ENCODE results near the gene CISD1.

The CISD1 gene

DNA sequence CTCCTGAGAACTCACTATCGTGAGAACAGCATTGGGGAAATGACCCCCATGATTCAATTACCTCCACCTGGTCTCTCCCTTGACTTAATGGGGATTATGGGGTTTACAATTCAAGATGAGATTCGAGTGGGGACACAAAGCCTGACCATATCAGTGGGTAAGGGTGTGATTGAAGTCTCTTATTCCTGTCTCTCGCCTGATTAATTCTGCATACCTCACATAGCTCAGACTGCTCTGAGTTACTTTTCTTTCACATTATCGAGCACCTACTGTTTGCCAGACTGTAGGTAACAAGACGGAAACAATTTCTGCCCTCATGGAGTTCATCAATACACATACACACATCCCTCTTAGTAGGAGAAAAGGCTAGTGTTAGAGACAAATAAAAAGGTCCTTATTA, 25.0 kb downstream of the CISD1 start:
- TF ChIP-seq POLR2AphosphoS5 (IDR thresholded peaks at IDR 0.05; ENCODE audit: low read depth, low read length) (no peak), TAF1 (IDR thresholded peaks at IDR 0.05; ENCODE audit: borderline replicate concordance, insufficient read depth, low read length) (no peak), SIN3A (IDR thresholded peaks at IDR 0.05; ENCODE audit: borderline replicate concordance, insufficient read depth, low read length) (no peak), FOXP2 (optimal IDR thresholded peaks at IDR 0.05; ENCODE audit: borderline replicate concordance, extremely low read depth, extremely low read length, insufficient read depth) (no peak)
- TF ChIP-seq, protein P1, sequence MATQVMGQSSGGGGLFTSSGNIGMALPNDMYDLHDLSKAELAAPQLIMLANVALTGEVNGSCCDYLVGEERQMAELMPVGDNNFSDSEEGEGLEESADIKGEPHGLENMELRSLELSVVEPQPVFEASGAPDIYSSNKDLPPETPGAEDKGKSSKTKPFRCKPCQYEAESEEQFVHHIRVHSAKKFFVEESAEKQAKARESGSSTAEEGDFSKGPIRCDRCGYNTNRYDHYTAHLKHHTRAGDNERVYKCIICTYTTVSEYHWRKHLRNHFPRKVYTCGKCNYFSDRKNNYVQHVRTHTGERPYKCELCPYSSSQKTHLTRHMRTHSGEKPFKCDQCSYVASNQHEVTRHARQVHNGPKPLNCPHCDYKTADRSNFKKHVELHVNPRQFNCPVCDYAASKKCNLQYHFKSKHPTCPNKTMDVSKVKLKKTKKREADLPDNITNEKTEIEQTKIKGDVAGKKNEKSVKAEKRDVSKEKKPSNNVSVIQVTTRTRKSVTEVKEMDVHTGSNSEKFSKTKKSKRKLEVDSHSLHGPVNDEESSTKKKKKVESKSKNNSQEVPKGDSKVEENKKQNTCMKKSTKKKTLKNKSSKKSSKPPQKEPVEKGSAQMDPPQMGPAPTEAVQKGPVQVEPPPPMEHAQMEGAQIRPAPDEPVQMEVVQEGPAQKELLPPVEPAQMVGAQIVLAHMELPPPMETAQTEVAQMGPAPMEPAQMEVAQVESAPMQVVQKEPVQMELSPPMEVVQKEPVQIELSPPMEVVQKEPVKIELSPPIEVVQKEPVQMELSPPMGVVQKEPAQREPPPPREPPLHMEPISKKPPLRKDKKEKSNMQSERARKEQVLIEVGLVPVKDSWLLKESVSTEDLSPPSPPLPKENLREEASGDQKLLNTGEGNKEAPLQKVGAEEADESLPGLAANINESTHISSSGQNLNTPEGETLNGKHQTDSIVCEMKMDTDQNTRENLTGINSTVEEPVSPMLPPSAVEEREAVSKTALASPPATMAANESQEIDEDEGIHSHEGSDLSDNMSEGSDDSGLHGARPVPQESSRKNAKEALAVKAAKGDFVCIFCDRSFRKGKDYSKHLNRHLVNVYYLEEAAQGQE (IDR thresholded peaks at IDR 0.05; ENCODE audit: insufficient read depth in 1 of 2, low read depth in 2 of 2, low read length in 2 of 2), result no peak

DNA sequence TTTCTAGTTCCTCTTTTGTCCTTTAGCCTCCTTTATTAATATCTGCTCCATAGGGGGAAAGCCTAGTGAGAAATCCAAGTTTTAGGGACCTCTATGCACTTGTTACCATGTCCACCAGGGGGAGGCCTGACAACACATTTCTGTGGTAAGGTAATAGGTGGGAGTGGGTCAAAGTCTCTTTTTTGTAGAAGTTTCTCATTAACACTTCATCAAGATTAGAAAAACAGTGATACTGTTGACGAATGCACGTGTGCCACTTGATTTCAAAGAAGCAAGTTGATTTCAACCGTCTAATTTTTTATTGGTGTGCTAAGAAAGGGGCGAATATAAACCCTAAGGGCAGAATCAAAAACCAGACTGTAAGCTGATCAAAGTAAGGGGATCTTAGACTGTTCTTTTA, 30.6 kb downstream of the CISD1 start:
- TF ChIP-seq, protein P1 (IDR thresholded peaks at IDR 0.05; ENCODE audit: insufficient read depth in 1 of 2, low read depth in 2 of 2, low read length in 2 of 2), result no peak
- no peak for TF ChIP-seq SIN3A (IDR thresholded peaks at IDR 0.05; ENCODE audit: borderline replicate concordance, insufficient read depth, low read length)

DNA sequence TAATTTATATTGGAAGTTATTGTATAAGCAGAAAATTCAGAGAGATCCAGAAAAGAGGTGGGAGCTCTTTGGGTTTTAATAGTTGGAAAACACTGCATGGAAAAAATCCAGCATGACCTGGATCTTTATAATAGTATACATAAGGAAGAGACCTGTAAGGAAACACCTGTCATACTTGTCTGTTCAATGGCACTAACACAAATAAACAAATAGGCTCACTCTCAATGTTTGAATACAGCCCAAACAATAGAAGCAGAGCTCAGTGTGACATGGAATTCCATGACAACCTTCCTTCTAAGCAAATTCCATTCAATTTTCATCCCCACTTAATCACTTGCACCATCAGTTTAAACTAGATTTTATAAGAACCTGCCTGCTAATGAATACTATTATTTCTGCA, 31.7 kb downstream of the CISD1 start:
- TF ChIP-seq SIN3A (IDR thresholded peaks at IDR 0.05; ENCODE audit: borderline replicate concordance, insufficient read depth, low read length) (no peak), TAF1 (IDR thresholded peaks at IDR 0.05; ENCODE audit: borderline replicate concordance, insufficient read depth, low read length) (no peak), FOXP2 (optimal IDR thresholded peaks at IDR 0.05; ENCODE audit: borderline replicate concordance, extremely low read depth, extremely low read length, insufficient read depth) (no peak), POLR2AphosphoS5 (IDR thresholded peaks at IDR 0.05; ENCODE audit: low read depth, low read length) (no peak)
- TF ChIP-seq, protein P1 (IDR thresholded peaks at IDR 0.05; ENCODE audit: insufficient read depth in 1 of 2, low read depth in 2 of 2, low read length in 2 of 2), result no peak

GRCh38 chr10:58302254-58302653, 33.3 kb downstream of the CISD1 start:
- TF ChIP-seq FOXP2 (optimal IDR thresholded peaks at IDR 0.05; ENCODE audit: borderline replicate concordance, extremely low read depth, extremely low read length, insufficient read depth) (no peak), TAF1 (IDR thresholded peaks at IDR 0.05; ENCODE audit: borderline replicate concordance, insufficient read depth, low read length) (no peak), SIN3A (IDR thresholded peaks at IDR 0.05; ENCODE audit: borderline replicate concordance, insufficient read depth, low read length) (no peak), POLR2AphosphoS5 (IDR thresholded peaks at IDR 0.05; ENCODE audit: low read depth, low read length) (no peak)
- TF ChIP-seq, protein P1 (IDR thresholded peaks at IDR 0.05; ENCODE audit: insufficient read depth in 1 of 2, low read depth in 2 of 2, low read length in 2 of 2), result no peak

GRCh38 chr10:58304099-58304633, 35.2 kb downstream of the CISD1 start:
- no peak for TF ChIP-seq POLR2AphosphoS5 (IDR thresholded peaks at IDR 0.05; ENCODE audit: low read depth, low read length)
- TF ChIP-seq TAF1 (IDR thresholded peaks at IDR 0.05; ENCODE audit: borderline replicate concordance, insufficient read depth, low read length), result no peak
- TF ChIP-seq, protein P1 (IDR thresholded peaks at IDR 0.05; ENCODE audit: insufficient read depth in 1 of 2, low read depth in 2 of 2, low read length in 2 of 2), result no peak
- no peak for TF ChIP-seq FOXP2 (optimal IDR thresholded peaks at IDR 0.05; ENCODE audit: borderline replicate concordance, extremely low read depth, extremely low read length, insufficient read depth)
